GOT3 (cell line): ENCODE results near the gene USP36.
"Not testable (repeated sequence)": the region's sequence is repeated elsewhere in the genome, so short reads cannot be mapped to it uniquely, and the experiment has no call there.

Experiments used
- DNase-seq: peaks from one replicate; lab custom pipeline; 2025; ENCODE audit warnings: mixed read lengths; lab: John Stamatoyannopoulos, UW

USP36 gene

GRCh38 chr17:78791840-78792709 is 48.5 kb downstream of the USP36 start:
- DNase-seq = no peak

- DNase-seq = no peak
These were observed 50.1 kb downstream of the USP36 start for GRCh38 chr17:78790552-78790951.

GRCh38 chr17:78789663-78790181 is 50.9 kb downstream of the USP36 start:
- DNase-seq = no peak

GRCh38 chr17:78789149-78789662 is 51.4 kb downstream of the USP36 start:
- DNase-seq = no peak

GRCh38 chr17:78788451-78788850 is 52.2 kb downstream of the USP36 start:
- no peak for DNase-seq

GRCh38 chr17:78787444-78787843 is 53.2 kb downstream of the USP36 start:
- no peak for DNase-seq

GRCh38 chr17:78785663-78786057 is 55.0 kb downstream of the USP36 start:
- no peak for DNase-seq

- DNase-seq = no peak
These were observed 55.5 kb downstream of the USP36 start for GRCh38 chr17:78785011-78785662.

GRCh38 chr17:78784352-78784751 is 56.3 kb downstream of the USP36 start:
- DNase-seq = no peak

- DNase-seq = no peak
These were observed 56.8 kb downstream of the USP36 start for GRCh38 chr17:78783711-78784324.

GRCh38 chr17:78781893-78782304 is 58.7 kb downstream of the USP36 start, which contains the start of gene CYTH1:
Gene CYTH1, minus strand, starts transcription at chr17:78782273. Its CDS starts 50 bp downstream, at chr17:78782223.
- DNase-seq = no peak

GRCh38 chr17:78781104-78781892 is 59.3 kb downstream of the USP36 start:
- DNase-seq = no peak

- DNase-seq = no peak
These were observed 60.3 kb downstream of the USP36 start for GRCh38 chr17:78780335-78780734.

- DNase-seq = no peak
These were observed 60.8 kb downstream of the USP36 start for GRCh38 chr17:78779850-78780249.

- DNase-seq = not testable (repeated sequence)
These were observed 61.3 kb downstream of the USP36 start for GRCh38 chr17:78779286-78779651.

- no peak for DNase-seq
These were observed 62.7 kb downstream of the USP36 start for GRCh38 chr17:78777881-78778280.

GRCh38 chr17:78774956-78775571 is 65.5 kb downstream of the USP36 start:
- DNase-seq = no peak

- no peak for DNase-seq
These were observed 66.2 kb downstream of the USP36 start for GRCh38 chr17:78774453-78774852.

- no peak for DNase-seq
These were observed 68.7 kb downstream of the USP36 start for GRCh38 chr17:78771758-78772382.

GRCh38 chr17:78769196-78769773 is 71.3 kb downstream of the USP36 start:
- no peak for DNase-seq
